IMR-90 (cell line): ENCODE measurements around the gene HRNR. TPM values are rescaled to one million over a fixed set of nuclear protein-coding genes. Genes with fewer than 3 reads are reported as not detected.

ENCODE experiments used
- ATAC-seq: fragments of 200-7000 bp; cut with Tn5 transposase; 2 replicates; pipeline ENCODE4 v1.9.1; 2020; ENCODE audit warnings: low read depth, mild to moderate bottlenecking, moderate library complexity
- BruUV-seq: library from RNA; stranded (reverse); fragments of 400-500 nt; replicated peaks from 2 replicates; lab custom pipeline; 2021; lab: Mats Ljungman, UMichigan
- CTCF ChIA-PET: fragments of 300-600 bp; formaldehyde crosslinking; extraction: SDS; loops from one replicate; lab custom pipeline; 2021; ENCODE audit warnings: antibody characterized with exemption; lab: Yijun Ruan, JAX
- POLR2A ChIA-PET: fragments of 300-600 bp; sonication (Branson Sonifier 250); formaldehyde crosslinking; loops from one replicate; lab custom pipeline; 2022; ENCODE audit warnings: antibody characterized with exemption; ENCODE audit not compliant: unreplicated experiment; lab: Charles Lee
- DNase-seq: peaks from one replicate; pipeline ENCODE4 v3.0.0; 2013
- H2AFZ ChIP-seq: replicated peaks from 2 replicates; pipeline ENCODE3; 2013; ENCODE audit warnings: low read length, mild to moderate bottlenecking; ENCODE audit not compliant: poor library complexity
- H2AK5ac ChIP-seq: 2 replicates; pipeline ENCODE4 v1.6.1; 2013; ENCODE audit warnings: low read depth, low read length, inconsistent platforms
- H2AK9ac ChIP-seq: replicated peaks from 2 replicates; pipeline ENCODE3; 2013; ENCODE audit warnings: mild to moderate bottlenecking, low read depth, low read length, moderate library complexity; ENCODE audit not compliant: poor library complexity
- H2BK120ac ChIP-seq: 2 replicates; pipeline ENCODE4 v1.6.1; 2013; ENCODE audit warnings: low read depth, low read length, inconsistent platforms
- H2BK15ac ChIP-seq: 3 replicates; pipeline ENCODE4 v1.6.1; 2013; ENCODE audit warnings: low read depth, low read length, inconsistent platforms
- H2BK20ac ChIP-seq: 2 replicates; pipeline ENCODE4 v1.6.1; 2013; ENCODE audit warnings: low read depth, mild to moderate bottlenecking, inconsistent platforms, low read length, moderate library complexity
- H2BK5ac ChIP-seq: 2 replicates; pipeline ENCODE4 v1.6.1; 2013; ENCODE audit warnings: mild to moderate bottlenecking, low read depth, low read length, inconsistent platforms; ENCODE audit not compliant: poor library complexity, severe bottlenecking
- H3K14ac ChIP-seq: replicated peaks from 2 replicates; pipeline ENCODE4 v1.6.1; 2013; ENCODE audit warnings: low read depth, low read length, inconsistent platforms
- H3K18ac ChIP-seq: 2 replicates; pipeline ENCODE4 v1.6.1; 2013; ENCODE audit warnings: low read depth, low read length, control low read depth
- H3K23ac ChIP-seq: 2 replicates; pipeline ENCODE4 v1.6.1; 2013; ENCODE audit warnings: low read depth, low read length, inconsistent platforms
- H3K27ac ChIP-seq: 2 replicates; pipeline ENCODE4 v1.5.1; 2013; ENCODE audit warnings: mild to moderate bottlenecking, control low read depth, low read length; ENCODE audit not compliant: insufficient read depth
- H3K27me3 ChIP-seq: 2 replicates; pipeline ENCODE4 v1.6.1; 2013; ENCODE audit warnings: low read length; ENCODE audit not compliant: control insufficient read depth, insufficient read depth
- H3K36me3 ChIP-seq: 2 replicates; pipeline ENCODE4 v1.6.1; 2013; ENCODE audit warnings: low read length, mixed read lengths; ENCODE audit not compliant: control insufficient read depth, insufficient read depth
- H3K4ac ChIP-seq: 2 replicates; pipeline ENCODE4 v1.6.1; 2013; ENCODE audit warnings: low read depth, low read length, inconsistent platforms
- H3K4me1 ChIP-seq: 2 replicates; pipeline ENCODE4 v1.6.1; 2013; ENCODE audit warnings: low read length, mixed read lengths; ENCODE audit not compliant: control insufficient read depth, insufficient read depth
- H3K4me2 ChIP-seq: 2 replicates; pipeline ENCODE4 v1.6.1; 2013; ENCODE audit warnings: low read depth, mild to moderate bottlenecking, control low read depth, low read length, moderate library complexity
- H3K4me3 ChIP-seq: 2 replicates; pipeline ENCODE4 v1.5.1; 2013; ENCODE audit warnings: low read depth, mild to moderate bottlenecking, control low read depth, low read length, moderate library complexity; ENCODE audit not compliant: insufficient read depth
- H3K56ac ChIP-seq: 2 replicates; pipeline ENCODE4 v1.6.1; 2013; ENCODE audit warnings: low read length, inconsistent platforms; ENCODE audit not compliant: insufficient read depth; ENCODE audit errors: extremely low read depth
- H3K79me1 ChIP-seq, 2 experiments: 2 replicates each; pipeline ENCODE4 v1.6.1; 2013; ENCODE audit warnings: low read length in 2 of 2, inconsistent platforms in 1 of 2, low read depth in 1 of 2
- H3K9ac ChIP-seq: 2 replicates; pipeline ENCODE4 v1.6.1; 2013; ENCODE audit warnings: low read depth, low read length, control low read depth
- H3K9me1 ChIP-seq: 2 replicates; pipeline ENCODE4 v1.6.1; 2013; ENCODE audit warnings: low read length, inconsistent platforms; ENCODE audit not compliant: insufficient read depth
- H3K9me3 ChIP-seq: 2 replicates; pipeline ENCODE4 v1.6.1; 2013; ENCODE audit warnings: low read length; ENCODE audit not compliant: control insufficient read depth, insufficient read depth
- H4K20me1 ChIP-seq: 2 replicates; pipeline ENCODE4 v1.6.1; 2013; ENCODE audit warnings: low read length, inconsistent platforms; ENCODE audit not compliant: insufficient read depth
- H4K5ac ChIP-seq: 2 replicates; pipeline ENCODE4 v1.6.1; 2013; ENCODE audit warnings: mild to moderate bottlenecking, low read depth, low read length, control low read depth
- H4K8ac ChIP-seq, 2 experiments: 2 replicates each; pipeline ENCODE4 v1.6.1; 2013; ENCODE audit warnings: low read depth in 2 of 2, low read length in 2 of 2, control low read depth in 1 of 2, inconsistent platforms in 1 of 2
- H4K91ac ChIP-seq: 2 replicates; pipeline ENCODE4 v1.6.1; 2013; ENCODE audit warnings: low read depth, low read length, inconsistent platforms; ENCODE audit not compliant: insufficient read depth
- BHLHE40 ChIP-seq: fragments of 150-350 bp; IDR thresholded peaks from 2 replicates; pipeline ENCODE4 v1.6.1; 2016; ENCODE audit warnings: mild to moderate bottlenecking, low read depth, low read length
- CEBPB ChIP-seq: IDR thresholded peaks from 2 replicates; pipeline ENCODE4 v1.6.1; 2012; ENCODE audit warnings: low read depth, low read length, improper control_type of control experiment
- CHD1 ChIP-seq: IDR thresholded peaks from 2 replicates; pipeline ENCODE4 v1.6.1; 2012; ENCODE audit warnings: low read depth, low read length, improper control_type of control experiment
- CTCF ChIP-seq: conservative IDR thresholded peaks from 2 replicates; pipeline ENCODE4 v1.5.1; 2012; ENCODE audit warnings: mild to moderate bottlenecking, low read depth, low read length, improper control_type of control experiment
- FOS ChIP-seq: fragments of 150-350 bp; IDR thresholded peaks from 2 replicates; pipeline ENCODE4 v1.6.1; 2016; ENCODE audit warnings: low read depth, low read length
- MAFK ChIP-seq: IDR thresholded peaks from 2 replicates; pipeline ENCODE4 v1.6.1; 2012; ENCODE audit warnings: low read depth, low read length, improper control_type of control experiment
- MAZ ChIP-seq: IDR thresholded peaks from 2 replicates; pipeline ENCODE4 v1.6.1; 2012; ENCODE audit warnings: low read depth, mild to moderate bottlenecking, low read length, improper control_type of control experiment, moderate library complexity, borderline replicate concordance
- MXI1 ChIP-seq: IDR thresholded peaks from 2 replicates; pipeline ENCODE4 v1.6.1; 2012; ENCODE audit warnings: low read depth, mild to moderate bottlenecking, low read length, moderate library complexity, borderline replicate concordance
- NFE2L2 ChIP-seq: fragments of 150-350 bp; IDR thresholded peaks from 2 replicates; pipeline ENCODE4 v1.6.1; 2016; ENCODE audit warnings: low read depth, mild to moderate bottlenecking, low read length
- POLR2A ChIP-seq: IDR thresholded peaks from 2 replicates; pipeline ENCODE4 v1.6.1; 2012; ENCODE audit warnings: mild to moderate bottlenecking, low read depth, low read length
- RAD21 ChIP-seq: IDR thresholded peaks from 2 replicates; pipeline ENCODE4 v1.6.1; 2012; ENCODE audit warnings: low read length, improper control_type of control experiment
- RCOR1 ChIP-seq: IDR thresholded peaks from 2 replicates; pipeline ENCODE4 v1.6.1; 2012; ENCODE audit warnings: mild to moderate bottlenecking, low read length, improper control_type of control experiment; ENCODE audit not compliant: insufficient replicate concordance
- RFX5 ChIP-seq: IDR thresholded peaks from 2 replicates; pipeline ENCODE4 v1.8.0; 2012; ENCODE audit warnings: low read depth, mild to moderate bottlenecking, low read length, moderate library complexity
- SMC3 ChIP-seq: fragments of 150-350 bp; IDR thresholded peaks from 2 replicates; pipeline ENCODE4 v1.6.1; 2016; ENCODE audit warnings: low read depth, mild to moderate bottlenecking, antibody characterized with exemption, low read length, moderate library complexity
- USF2 ChIP-seq: fragments of 150-350 bp; IDR thresholded peaks from 2 replicates; pipeline ENCODE4 v1.6.1; 2017; ENCODE audit warnings: mild to moderate bottlenecking, antibody characterized with exemption, low read length, low read depth
- WGBS, 2 experiments: methylation state at CpG; one replicate each; pipeline versions ENCODE4 v1.1.5 to v1.1.7; 2013; ENCODE audit warnings: missing lambda C conversion rate in 2 of 2; ENCODE audit not compliant: insufficient read length in 1 of 2; ENCODE audit errors: extremely low coverage in 2 of 2; 5-methylcytosine and 5-hydroxymethylcytosine counted together
- dilution Hi-C: fragments of 300-500 bp; cut with HindIII; formaldehyde crosslinking; loops from one replicate; pipeline ENCODE4 v1.14.3; 2018; ENCODE audit warnings: low sequenced_read_pairs; ENCODE audit not compliant: unreplicated experiment
- in situ Hi-C: fragments of 300-500 bp; cut with MboI; formaldehyde crosslinking; loops from 3 replicates; pipeline ENCODE4 v1.14.3; 2019; ENCODE audit warnings: low sequenced_read_pairs, inconsistent platforms, mixed read lengths
- intact Hi-C: fragments of 100-400 bp; cut with micrococcal nuclease; formaldehyde crosslinking; loops from 2 replicates; pipeline ENCODE4 v1.10.0; 2022
- polyA plus RNA-seq, 3 experiments: library from polyadenylated mRNA; depleted of rRNA; stranded (reverse); fragments of >200 nt; gene quantifications; 2 replicates each; pipeline ENCODE4 v1.2.3, GENCODE V29; 2012; ENCODE audit warnings: low replicate concordance in 1 of 3
- total RNA-seq: library from RNA; depleted of rRNA; stranded (reverse); fragments of >200 nt; gene quantifications from 2 replicates; pipeline ENCODE4 v1.2.3, GENCODE V29; 2012
- TF ChIP-seq, protein P1 (sequence below): fragments of 150-350 bp; IDR thresholded peaks from 2 replicates; pipeline ENCODE4 v1.6.1; 2016; ENCODE audit warnings: low read depth, mild to moderate bottlenecking, low read length, moderate library complexity, borderline replicate concordance

Gene HRNR
- total and polyA plus RNA-seq, 2 of the 4 experiments (the other 2 are of a cell fraction), result under 0.01 TPM; not detected in 1

DNA sequence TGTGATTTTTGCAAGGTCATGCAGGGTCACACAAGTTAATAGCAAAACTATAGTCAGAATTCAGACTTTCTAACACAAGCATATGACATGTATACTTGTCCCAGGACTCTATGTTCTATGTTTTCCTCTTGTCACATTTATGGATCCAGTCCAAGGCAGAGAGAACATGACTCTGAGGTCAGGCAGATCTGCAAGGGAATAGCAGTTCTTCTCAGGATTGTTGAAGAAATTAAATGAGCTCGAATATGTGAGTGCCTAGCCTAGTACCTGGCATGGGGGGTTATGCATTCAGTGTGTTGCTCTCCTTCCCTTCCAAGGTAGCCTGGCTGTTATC lies 55.5 kb downstream of the HRNR start:
- Histone ChIP-seq H4K20me1 (no peaks in the 10 kb centered on the region), H2AFZ (no peak overlapping the region), H3K23ac (no peak overlapping the region), H3K18ac (no peak overlapping the region), H3K14ac (no peak overlapping the region), H2AK5ac (no peak overlapping the region), H3K27ac (no peak overlapping the region), H4K5ac (no peak overlapping the region), H3K4me1 (no peaks in the 10 kb centered on the region), H2BK5ac (no peak overlapping the region), H2BK15ac (no peak overlapping the region), H3K79me1 (no peaks in the 10 kb centered on the region), H2AK9ac (no peak overlapping the region), H3K9ac (no peak overlapping the region), H3K4me3 (no peak overlapping the region), H2BK120ac (no peak overlapping the region), H3K9me3 (no peaks in the 10 kb centered on the region), H4K91ac (no peak overlapping the region), H3K4ac (no peak overlapping the region), H3K27me3 (peaks cover 5% of the 10 kb centered on the region; the same call in 1 of the 2 replicates), H4K8ac (no peak overlapping the region), H2BK20ac (no peak overlapping the region), H3K56ac (no peak overlapping the region), H3K36me3 (no peaks in the 10 kb centered on the region), H3K9me1 (no peaks in the 10 kb centered on the region), H3K4me2 (no peak overlapping the region)
- no peak for TF ChIP-seq MAFK
- TF ChIP-seq CEBPB, result no peak
- no peak for TF ChIP-seq CTCF
- TF ChIP-seq USF2, result no peak
- TF ChIP-seq RCOR1, result no peak
- TF ChIP-seq SMC3, result no peak
- no peak for TF ChIP-seq RFX5
- TF ChIP-seq RAD21, result no peak
- TF ChIP-seq MXI1, result no peak
- TF ChIP-seq CHD1, result no peak
- TF ChIP-seq BHLHE40, result no peak
- TF ChIP-seq FOS, result no peak
- no peak for TF ChIP-seq POLR2A
- TF ChIP-seq, protein P1, sequence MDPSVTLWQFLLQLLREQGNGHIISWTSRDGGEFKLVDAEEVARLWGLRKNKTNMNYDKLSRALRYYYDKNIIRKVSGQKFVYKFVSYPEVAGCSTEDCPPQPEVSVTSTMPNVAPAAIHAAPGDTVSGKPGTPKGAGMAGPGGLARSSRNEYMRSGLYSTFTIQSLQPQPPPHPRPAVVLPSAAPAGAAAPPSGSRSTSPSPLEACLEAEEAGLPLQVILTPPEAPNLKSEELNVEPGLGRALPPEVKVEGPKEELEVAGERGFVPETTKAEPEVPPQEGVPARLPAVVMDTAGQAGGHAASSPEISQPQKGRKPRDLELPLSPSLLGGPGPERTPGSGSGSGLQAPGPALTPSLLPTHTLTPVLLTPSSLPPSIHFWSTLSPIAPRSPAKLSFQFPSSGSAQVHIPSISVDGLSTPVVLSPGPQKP, result no peak
- no peak for TF ChIP-seq NFE2L2
- no peak for TF ChIP-seq MAZ
- no CpG with 5 or more reads among the region's 1 CpG for WGBS, 2 experiments
- ChIA-PET POLR2A (no interaction called here), CTCF (no interaction called here)
- intact Hi-C loops (no loop called here), dilution Hi-C loops (no loop called here), in situ Hi-C loops (no loop called here)
- no TSS peak for BruUV-seq
- DNase-seq (no peak), ATAC-seq (no peak)
